Upper lobe of left lung (tissue), 6 donors: ENCODE results near the gene CSN1S1. TPM values are rescaled to one million over a fixed set of nuclear protein-coding genes. Genes with fewer than 3 reads are reported as not detected.
A peak's percentile ranks its signal among the peaks of the same experiment; 100 is the strongest.

Experiments used
- ATAC-seq, 2 donors: fragments of 200-7000 bp; cut with Tn5 transposase; one replicate each; pipeline ENCODE4 v1.9.1; 2022; ENCODE audit warnings: mild to moderate bottlenecking in 2 of 2, moderate library complexity in 2 of 2; ENCODE audit not compliant: low FRiP score in 2 of 2
- DNase-seq, 2 donors: peaks; one replicate each; pipeline ENCODE4 v3.0.0-alpha.2; 2019 to 2020
- H3K27ac ChIP-seq, 4 donors: fragments of 200-600 bp; sonication (generic); one replicate each; pipeline ENCODE4 v1.5.1; 2016 to 2019
- H3K27me3 ChIP-seq, 4 donors: fragments of 200-600 bp; sonication (generic); one replicate each; pipeline ENCODE4 v1.5.1; 2017 to 2019
- H3K36me3 ChIP-seq, 4 donors: fragments of 200-600 bp; sonication (generic); one replicate each; pipeline ENCODE4 v1.5.1; 2016 to 2019
- H3K4me1 ChIP-seq, 4 donors: fragments of 200-600 bp; sonication (generic); one replicate each; pipeline ENCODE4 v1.5.1; 2018 to 2019
- H3K4me3 ChIP-seq, 4 donors: fragments of 200-600 bp; sonication (generic); one replicate each; pipeline ENCODE4 v1.5.1; 2017 to 2019; ENCODE audit warnings: mild to moderate bottlenecking in 2 of 4, moderate library complexity in 1 of 4
- H3K9me3 ChIP-seq, 4 donors: fragments of 200-600 bp; sonication (generic); one replicate each; pipeline ENCODE4 v1.5.1; 2018 to 2019
- EP300 ChIP-seq, 4 donors: sonication (generic); formaldehyde crosslinking; IDR thresholded peaks; one replicate each; pipeline ENCODE4 v1.5.1; 2017; ENCODE audit warnings: antibody characterized with exemption in 4 of 4, control low read depth in 2 of 4
- POLR2A ChIP-seq, 4 donors: fragments of 450-650 bp; IDR thresholded peaks; one replicate each; pipeline ENCODE4 v1.5.1; 2016 to 2017; ENCODE audit warnings: antibody characterized with exemption in 4 of 4, mild to moderate bottlenecking in 2 of 4
- POLR2AphosphoS5 ChIP-seq, 2 donors: sonication (generic); formaldehyde crosslinking; IDR thresholded peaks; one replicate each; pipeline ENCODE4 v1.5.1; 2017; ENCODE audit warnings: antibody characterized with exemption in 2 of 2
- WGBS, 2 donors: methylation state at CpG; one replicate each; pipeline ENCODE4 v1.1.5; 2017 to 2018; 5-methylcytosine and 5-hydroxymethylcytosine counted together
- total RNA-seq, 6 donors: library from RNA; depleted of rRNA in 4 of 6; stranded (reverse); fragments of >200 nt in 4 of 6; gene quantifications; one replicate each; pipeline versions ENCODE4 v1.1.0 to v1.2.1, GENCODE V29; 2016 to 2021
- TF ChIP-seq, protein P1 (sequence below), 6 experiments: fragments of 450-650 bp in 4 of 6; fragments of 200-600 bp in 2 of 6; sonication (generic) in 2 of 6; IDR thresholded peaks; one replicate each; pipeline ENCODE4 v1.5.1; 2016 to 2019; ENCODE audit warnings: antibody characterized with exemption in 6 of 6
- donor health status: DM: no; HTN: no; CAD: no; lungs with moderate emphysema.
- donor health status: DM: no; HTN: yes; CAD: no; lungs with severe emphysema.

CSN1S1 gene
- total RNA-seq, 6 donors from 2014 or later: not detected

DNA sequence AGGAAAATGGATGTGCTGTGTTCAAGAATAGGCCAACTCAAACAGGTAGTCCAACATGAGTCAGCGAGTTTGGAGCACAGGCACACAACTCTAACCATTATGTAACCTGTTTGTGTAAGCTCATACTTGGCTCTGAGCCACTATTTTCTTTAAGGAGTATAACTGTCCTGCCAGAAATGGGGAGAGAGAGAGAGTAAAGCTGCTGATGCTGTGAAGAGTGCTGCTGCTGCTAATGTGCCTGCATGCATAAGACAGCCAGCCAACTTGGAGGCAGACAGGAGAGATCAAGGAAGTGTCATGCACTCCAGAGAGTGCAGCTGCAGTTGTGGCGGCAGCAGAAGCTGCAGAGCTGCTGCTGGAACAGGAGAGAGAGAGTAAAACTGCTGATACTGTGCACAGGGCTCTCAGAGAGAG lies 53.2 kb downstream of the CSN1S1 start:
- H3K9me3 ChIP-seq: no peaks in the 10 kb centered on the region
- WGBS, 2 donors: 33 to 43% methylated on average over 2 of the region's 2 CpGs
- no peak overlapping the region for H3K4me3 ChIP-seq
- H3K27me3 ChIP-seq: no peaks in the 10 kb centered on the region
- peak in 1 of 2 donors; percentile 73 for ATAC-seq
- no peaks in the 10 kb centered on the region for H3K4me1 ChIP-seq
- no peaks in the 10 kb centered on the region for H3K36me3 ChIP-seq
- TF ChIP-seq EP300 (IDR thresholded peaks at IDR 0.05) (no peak), POLR2A (IDR thresholded peaks at IDR 0.05) (no peak), POLR2AphosphoS5 (IDR thresholded peaks at IDR 0.05) (no peak)
- TF ChIP-seq, protein P1, sequence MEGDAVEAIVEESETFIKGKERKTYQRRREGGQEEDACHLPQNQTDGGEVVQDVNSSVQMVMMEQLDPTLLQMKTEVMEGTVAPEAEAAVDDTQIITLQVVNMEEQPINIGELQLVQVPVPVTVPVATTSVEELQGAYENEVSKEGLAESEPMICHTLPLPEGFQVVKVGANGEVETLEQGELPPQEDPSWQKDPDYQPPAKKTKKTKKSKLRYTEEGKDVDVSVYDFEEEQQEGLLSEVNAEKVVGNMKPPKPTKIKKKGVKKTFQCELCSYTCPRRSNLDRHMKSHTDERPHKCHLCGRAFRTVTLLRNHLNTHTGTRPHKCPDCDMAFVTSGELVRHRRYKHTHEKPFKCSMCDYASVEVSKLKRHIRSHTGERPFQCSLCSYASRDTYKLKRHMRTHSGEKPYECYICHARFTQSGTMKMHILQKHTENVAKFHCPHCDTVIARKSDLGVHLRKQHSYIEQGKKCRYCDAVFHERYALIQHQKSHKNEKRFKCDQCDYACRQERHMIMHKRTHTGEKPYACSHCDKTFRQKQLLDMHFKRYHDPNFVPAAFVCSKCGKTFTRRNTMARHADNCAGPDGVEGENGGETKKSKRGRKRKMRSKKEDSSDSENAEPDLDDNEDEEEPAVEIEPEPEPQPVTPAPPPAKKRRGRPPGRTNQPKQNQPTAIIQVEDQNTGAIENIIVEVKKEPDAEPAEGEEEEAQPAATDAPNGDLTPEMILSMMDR (IDR thresholded peaks at IDR 0.05): no peak
- DNase-seq: peak in 1 of 2 donors; percentile 26
- H3K27ac ChIP-seq: no peak overlapping the region

DNA sequence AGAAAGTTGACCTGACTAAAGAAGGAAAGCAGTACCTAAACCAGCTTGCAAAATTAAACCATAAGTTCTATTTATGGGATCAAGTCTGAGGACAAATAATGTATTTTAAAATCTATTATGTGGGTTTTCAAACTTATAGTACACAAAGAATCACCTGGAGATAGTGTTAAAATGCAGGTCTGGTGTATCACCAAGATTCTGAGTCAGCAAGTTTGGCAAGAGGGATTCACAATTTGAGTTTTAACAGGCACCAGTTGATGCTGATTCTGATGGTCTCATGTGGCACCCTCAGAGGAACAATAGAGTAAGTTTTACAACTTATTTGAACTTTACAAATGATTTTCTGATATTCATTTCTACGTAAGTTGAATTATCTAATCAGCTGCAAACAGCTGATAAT lies 55.8 kb downstream of the CSN1S1 start:
- TF ChIP-seq EP300 (IDR thresholded peaks at IDR 0.05): no peak
- no peak for TF ChIP-seq POLR2A (IDR thresholded peaks at IDR 0.05)
- TF ChIP-seq POLR2AphosphoS5 (IDR thresholded peaks at IDR 0.05): no peak
- TF ChIP-seq, protein P1 (IDR thresholded peaks at IDR 0.05): no peak
- no peak overlapping the region for H3K4me3 ChIP-seq
- ATAC-seq: no peak

DNA sequence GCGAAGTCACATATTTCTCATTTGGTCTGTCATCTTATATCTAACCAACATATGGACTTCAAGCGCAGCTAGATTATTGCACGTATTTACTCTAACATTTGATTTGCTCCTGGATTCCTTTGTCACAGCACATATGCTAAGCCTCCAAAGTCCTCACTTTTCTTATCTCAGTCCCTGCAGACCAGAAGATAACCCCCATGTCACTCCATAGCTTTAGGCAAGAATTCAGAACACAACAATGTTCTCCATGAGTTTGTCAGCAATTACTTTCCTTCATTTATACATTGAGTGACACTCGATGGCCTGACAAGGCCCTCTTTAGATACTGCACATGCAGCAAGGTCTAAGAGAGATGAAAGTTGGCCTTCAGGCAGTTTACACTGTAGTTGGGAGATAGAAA lies 60.1 kb downstream of the CSN1S1 start:
- Histone ChIP-seq H3K27me3 (no peaks in the 10 kb centered on the region), H3K36me3 (no peaks in the 10 kb centered on the region), H3K27ac (no peak overlapping the region), H3K4me1 (no peaks in the 10 kb centered on the region), H3K4me3 (no peak overlapping the region), H3K9me3 (no peaks in the 10 kb centered on the region)
- no peak for TF ChIP-seq EP300 (IDR thresholded peaks at IDR 0.05)
- no peak for TF ChIP-seq POLR2AphosphoS5 (IDR thresholded peaks at IDR 0.05)
- TF ChIP-seq POLR2A (IDR thresholded peaks at IDR 0.05): no peak
- TF ChIP-seq, protein P1 (IDR thresholded peaks at IDR 0.05): no peak
- ATAC-seq: no peak
- WGBS, 2 donors: 76 to 78% methylated on average over 4 of the region's 4 CpGs
- DNase-seq: no peak

More for the DNA sequence above, 55.8 kb downstream of the CSN1S1 start:
- no peaks in the 10 kb centered on the region for H3K4me1 ChIP-seq
- DNase-seq: no peak
- WGBS, 2 donors: 81 to 91% methylated on average over 1 of the region's 1 CpG
- no peak overlapping the region for H3K27ac ChIP-seq
- no peaks in the 10 kb centered on the region for H3K9me3 ChIP-seq
- no peaks in the 10 kb centered on the region for H3K27me3 ChIP-seq
- H3K36me3 ChIP-seq: no peaks in the 10 kb centered on the region

DNA sequence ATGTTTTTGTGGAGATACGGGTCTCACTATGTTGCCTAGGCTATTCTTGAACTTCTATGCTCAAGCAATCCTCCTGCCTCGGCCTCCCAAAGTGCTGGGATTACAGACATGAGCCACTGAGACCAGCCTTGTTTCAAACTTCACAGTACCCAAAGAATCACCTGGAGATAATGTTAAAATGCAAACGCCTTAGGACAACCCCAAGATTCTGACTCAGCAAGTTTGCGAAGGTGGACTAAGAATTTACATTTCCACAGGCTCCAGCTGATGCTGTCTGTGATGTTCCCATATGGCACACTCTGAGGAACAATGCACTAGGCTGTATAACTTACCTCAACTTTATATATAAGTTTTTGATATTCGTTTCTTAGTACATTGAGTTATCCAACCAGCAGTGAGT lies 63.9 kb downstream of the CSN1S1 start:
- ATAC-seq (no peak), DNase-seq (no peak)
- TF ChIP-seq POLR2AphosphoS5 (IDR thresholded peaks at IDR 0.05) (no peak), EP300 (IDR thresholded peaks at IDR 0.05) (no peak), POLR2A (IDR thresholded peaks at IDR 0.05) (no peak)
- TF ChIP-seq, protein P1 (IDR thresholded peaks at IDR 0.05): no peak
- H3K36me3 ChIP-seq: no peaks in the 10 kb centered on the region
- whole genome bisulfite sequencing, 2 donors: 79 to 81% methylated on average over 4 to 5 of the region's 5 CpGs
- no peaks in the 10 kb centered on the region for H3K27me3 ChIP-seq
- no peaks in the 10 kb centered on the region for H3K9me3 ChIP-seq
- H3K4me3 ChIP-seq: no peak overlapping the region
- H3K4me1 ChIP-seq: no peaks in the 10 kb centered on the region
- H3K27ac ChIP-seq: no peak overlapping the region

DNA sequence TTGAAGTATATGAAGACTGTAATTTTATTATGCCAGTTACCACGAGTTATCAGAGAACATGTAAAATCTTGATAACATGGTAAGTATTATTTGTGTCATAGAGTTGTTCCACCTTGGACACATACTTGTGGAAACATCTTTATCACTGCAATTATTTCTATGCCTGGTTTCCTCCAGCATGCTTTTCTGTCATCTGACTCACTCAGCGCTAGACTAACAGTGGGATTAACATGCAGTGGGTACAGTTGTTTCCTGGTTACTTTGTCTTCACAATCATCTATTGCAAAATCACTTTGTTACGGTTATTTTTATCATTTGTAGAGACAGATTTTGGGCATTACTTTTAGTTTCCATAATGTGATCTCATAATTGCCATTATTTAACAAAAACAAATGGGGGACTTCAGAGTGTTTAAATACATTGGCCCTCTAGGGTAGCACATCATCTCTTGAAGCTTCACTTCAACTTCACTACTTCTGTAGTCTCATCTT lies 64.7 kb downstream of the CSN1S1 start, which contains the start of gene STATH:
Gene STATH, plus strand, starts transcription at position 441 of the 491 bp plus-strand sequence. CDS start 2,472 bp downstream, outside the sequence.
- Histone ChIP-seq H3K4me1 (no peaks in the 10 kb centered on the region), H3K27me3 (no peaks in the 10 kb centered on the region), H3K9me3 (no peaks in the 10 kb centered on the region), H3K4me3 (no peak within 1 kb of the TSS), H3K27ac (no peak within 1 kb of the TSS), H3K36me3 (no peaks in the 10 kb centered on the region)
- WGBS, 2 donors: 76 to 80% methylated on average over 3 of the region's 3 CpGs
- ATAC-seq (no peak), DNase-seq (no peak)
- TF ChIP-seq POLR2AphosphoS5 (IDR thresholded peaks at IDR 0.05) (no peak), POLR2A (IDR thresholded peaks at IDR 0.05) (no peak), EP300 (IDR thresholded peaks at IDR 0.05) (no peak)
- TF ChIP-seq, protein P1 (IDR thresholded peaks at IDR 0.05): no peak
